ENCODE results near the gene RIBC2.
"Not testable (repeated sequence)": the region's sequence is repeated elsewhere in the genome, so short reads cannot be mapped to it uniquely, and the experiment has no call there.

The RIBC2 gene

DNA sequence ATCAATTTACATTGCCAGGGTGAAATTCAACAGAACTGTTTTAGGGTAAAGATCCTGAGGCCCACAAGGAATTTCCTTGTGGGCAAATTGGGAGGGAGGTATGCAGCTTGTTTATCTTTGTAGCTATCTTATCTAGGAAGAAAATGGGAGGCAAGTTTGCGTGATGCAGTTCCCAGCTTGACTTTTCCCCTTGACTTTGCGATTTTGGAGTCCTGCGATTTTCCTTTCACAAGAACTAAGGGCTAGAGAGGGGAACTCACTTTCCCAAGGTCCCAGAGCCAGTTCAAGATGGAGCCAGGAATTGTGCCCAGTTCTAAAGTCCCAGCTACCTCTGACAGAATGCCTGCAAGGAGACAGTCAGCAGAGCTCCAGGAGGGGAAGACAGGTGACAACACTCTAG, 30.7 kb downstream of the RIBC2 start:
- DNase-seq (ENCODE audit: low read depth, low spot score): no peak
- no peak overlapping the region for H3K4me3 ChIP-seq (ENCODE audit: low read length)

DNA sequence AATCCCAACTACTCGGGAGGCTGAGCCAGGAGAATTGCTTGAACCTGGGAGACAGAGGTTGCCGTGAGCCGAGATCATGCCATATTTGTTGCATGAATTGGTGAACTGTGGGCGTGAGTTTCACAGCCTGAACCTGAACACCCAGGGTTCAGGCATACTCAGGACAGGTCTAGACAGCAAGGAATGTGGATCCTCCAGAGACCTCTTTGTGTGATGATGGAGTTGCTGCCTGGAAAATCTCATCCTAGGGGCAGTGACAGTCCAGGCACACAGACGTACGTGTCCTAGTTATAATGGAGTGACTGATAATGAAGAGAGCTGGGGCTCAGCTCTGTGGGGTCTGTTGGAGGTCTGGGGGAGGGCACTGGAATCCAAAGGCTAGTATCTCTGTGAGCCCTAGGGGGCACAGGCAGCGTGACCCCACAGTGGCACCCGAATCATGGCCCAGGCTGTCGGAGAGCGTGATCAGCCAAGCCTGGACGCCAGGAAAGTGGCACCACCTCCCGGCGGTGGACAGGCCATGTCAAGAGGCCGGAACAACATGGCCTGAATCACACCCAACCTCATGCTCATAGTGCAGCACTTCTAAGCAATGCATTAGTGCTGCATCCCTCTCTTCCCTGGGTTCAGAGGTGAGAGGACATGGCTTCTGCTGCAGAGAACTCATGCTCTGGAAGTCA, 31.7 kb downstream of the RIBC2 start:
- no peak for DNase-seq (ENCODE audit: low read depth, low spot score)
- no peak overlapping the region for H3K4me3 ChIP-seq (ENCODE audit: low read length)

DNA sequence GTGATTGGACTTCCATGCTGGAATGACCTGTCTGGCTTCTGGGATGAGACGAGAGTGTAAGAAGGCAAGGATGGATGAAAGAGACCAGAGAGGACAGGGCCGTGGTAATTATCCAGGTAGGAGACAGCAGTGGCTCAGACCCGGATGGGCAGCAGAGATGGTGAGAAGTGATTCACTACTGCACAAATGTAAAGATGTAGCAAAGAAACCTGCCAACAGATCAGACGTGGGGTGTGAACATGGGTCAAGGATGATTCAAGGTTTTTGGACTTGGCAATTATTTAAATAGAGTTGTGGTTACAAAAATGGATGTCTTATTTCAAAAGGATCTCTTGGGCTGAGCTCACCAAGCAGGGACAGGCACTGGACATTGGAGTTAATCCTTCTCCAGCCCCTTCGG, 32.7 kb downstream of the RIBC2 start:
- DNase-seq (ENCODE audit: low read depth, low spot score): no peak
- no peak overlapping the region for H3K4me3 ChIP-seq (ENCODE audit: low read length)

DNA sequence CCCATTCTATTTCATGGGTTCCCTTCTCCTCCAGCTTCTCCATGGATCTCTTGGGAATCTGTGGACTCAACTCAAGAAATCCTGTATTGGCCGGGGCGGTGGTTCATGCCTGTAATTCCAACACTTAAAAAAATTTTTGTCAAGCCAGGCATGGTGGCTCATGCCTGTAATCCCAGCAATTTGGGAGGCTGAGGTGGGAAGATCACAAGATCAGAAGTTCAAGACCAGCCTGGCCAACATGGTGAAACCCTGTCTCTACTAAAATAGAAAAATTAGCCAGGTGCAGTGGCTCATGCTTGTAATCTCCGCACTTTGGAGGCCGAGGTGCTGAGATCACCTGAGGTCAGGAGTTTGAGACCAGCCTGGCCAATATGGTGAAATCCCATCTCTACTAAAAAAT, 34.1 kb downstream of the RIBC2 start:
- DNase-seq (ENCODE audit: low read depth, low spot score); H3K4me3 ChIP-seq (ENCODE audit: low read length): not testable (repeated sequence)

DNA sequence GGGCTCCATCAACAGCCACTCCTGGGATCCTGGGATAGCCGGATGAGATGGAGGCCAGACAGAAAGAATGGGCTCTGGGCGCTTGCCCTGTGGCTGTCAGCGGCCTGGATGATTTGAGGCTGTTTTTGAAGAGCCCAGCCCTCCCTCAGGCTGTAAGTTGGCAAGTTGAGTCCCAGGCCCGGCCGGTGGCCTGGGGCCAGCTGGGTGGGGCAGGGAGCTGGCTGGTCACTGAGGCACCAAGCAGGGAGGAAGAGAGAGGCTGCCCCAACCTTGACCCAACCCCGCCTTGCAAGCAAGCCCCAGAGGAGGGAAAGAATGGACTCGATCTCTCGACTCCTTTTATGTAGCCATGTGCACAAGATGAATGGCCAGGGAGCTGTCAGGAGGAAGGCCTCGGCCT, 34.9 kb downstream of the RIBC2 start:
- H3K4me3 ChIP-seq (ENCODE audit: low read length): no peak overlapping the region
- no peak for DNase-seq (ENCODE audit: low read depth, low spot score)

DNA sequence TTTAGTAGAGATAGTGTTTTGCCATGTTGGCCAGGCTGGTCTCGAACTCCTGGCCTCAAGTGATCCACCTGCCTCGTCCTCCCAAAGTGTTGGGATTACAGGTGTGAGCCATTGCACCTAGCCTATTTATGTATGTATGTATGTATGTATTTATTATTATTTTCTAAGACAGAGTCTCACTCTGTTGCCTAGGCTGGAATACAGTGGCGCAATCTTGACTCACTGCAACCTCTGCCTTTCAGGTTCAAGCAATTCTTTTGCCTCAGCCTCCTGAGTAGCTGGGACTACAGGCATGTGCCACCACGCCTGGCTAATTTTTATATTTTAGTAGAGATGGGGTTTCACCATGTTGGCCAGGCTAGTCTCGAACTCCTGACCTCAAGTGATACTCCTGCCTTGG, 35.9 kb downstream of the RIBC2 start:
- not testable (repeated sequence) for DNase-seq (ENCODE audit: low read depth, low spot score); H3K4me3 ChIP-seq (ENCODE audit: low read length)

DNA sequence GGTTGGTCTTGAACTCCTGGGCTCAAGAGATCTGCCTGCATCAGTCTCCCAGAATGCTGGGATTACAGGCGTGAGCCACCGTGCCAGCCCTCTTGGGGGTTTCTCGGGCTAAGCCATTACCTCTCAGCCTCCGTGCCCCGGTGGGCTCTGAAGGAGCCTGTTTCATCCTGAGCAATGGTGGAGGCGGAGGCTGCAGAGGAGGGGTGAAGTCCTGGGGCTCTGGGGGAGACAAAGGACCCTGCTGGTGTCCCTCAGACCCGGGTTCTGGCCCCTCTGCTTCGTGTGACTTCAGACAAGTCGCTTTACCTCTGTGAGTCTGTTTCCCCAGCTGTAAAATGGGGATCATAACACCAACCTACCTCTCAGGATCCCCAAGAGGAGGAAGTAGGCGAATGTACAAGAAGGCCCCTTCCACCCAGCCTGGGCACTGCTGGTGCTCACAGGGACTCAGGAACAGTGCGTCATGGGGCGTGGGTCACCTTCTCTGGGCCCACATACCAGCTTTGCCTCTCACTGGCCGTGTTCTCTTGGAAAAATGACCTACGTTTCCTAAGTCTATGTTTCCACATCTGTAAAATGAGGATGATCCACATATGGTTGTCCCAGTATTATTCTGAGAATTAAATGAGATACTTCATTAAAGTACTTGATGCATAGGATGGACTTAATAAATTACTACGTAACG, 36.8 kb downstream of the RIBC2 start:
- DNase-seq (ENCODE audit: low read depth, low spot score): no peak
- no peak overlapping the region for H3K4me3 ChIP-seq (ENCODE audit: low read length)

DNA sequence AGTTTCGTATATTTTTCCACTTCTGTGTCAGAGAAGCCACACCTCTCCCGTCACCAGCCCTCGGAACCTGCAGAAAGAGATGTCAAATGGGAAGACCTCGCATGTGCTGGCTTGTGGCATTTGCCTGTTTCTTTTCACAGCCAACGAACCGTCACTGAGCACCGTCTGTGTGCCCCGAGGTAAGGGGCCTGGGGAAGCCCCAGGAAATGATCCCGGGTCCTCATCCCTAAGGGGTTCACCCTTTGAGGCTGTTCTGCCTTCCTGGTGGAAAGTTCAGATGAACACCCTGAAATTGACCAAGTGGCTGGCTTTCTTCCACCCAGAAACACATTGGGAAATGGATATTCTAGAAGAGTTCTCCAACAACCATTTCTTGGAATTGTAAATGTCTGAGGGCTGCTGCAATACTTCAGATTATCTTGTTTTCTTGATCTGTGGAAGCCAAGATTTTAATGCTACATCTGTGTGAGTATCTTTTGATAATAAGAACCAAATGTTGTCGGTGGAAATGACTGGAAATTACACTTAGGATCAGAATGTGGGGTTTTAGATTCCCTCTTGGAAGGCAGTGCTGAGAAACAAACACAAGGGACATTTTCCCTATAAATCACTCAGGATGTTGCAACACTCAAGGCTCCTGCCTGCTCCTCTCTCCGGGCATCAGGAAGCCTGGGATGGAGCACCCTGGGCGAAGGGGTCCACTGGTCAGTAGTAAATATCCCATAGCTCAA, 37.6 kb downstream of the RIBC2 start:
- no peak overlapping the region for H3K4me3 ChIP-seq (ENCODE audit: low read length)
- no peak for DNase-seq (ENCODE audit: low read depth, low spot score)

DNA sequence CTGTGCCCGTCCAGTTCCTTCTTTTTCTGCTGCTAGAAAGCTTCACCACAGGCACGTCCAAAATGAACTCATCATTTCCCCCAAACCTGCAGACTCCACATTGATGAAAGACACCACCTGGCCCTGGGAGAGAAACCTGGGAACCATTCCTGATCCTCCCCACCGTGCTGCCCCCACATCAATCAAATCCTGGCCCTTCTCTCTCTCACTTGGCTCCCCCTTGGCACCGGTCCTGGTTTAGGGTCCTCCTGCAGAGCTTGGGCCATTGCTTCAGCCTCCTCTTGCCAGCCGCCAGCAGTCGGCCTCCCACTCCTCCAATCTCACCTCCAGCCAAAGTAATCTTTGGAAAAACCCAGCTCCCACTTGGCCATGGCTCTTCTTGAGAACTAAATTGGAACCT, 38.5 kb downstream of the RIBC2 start:
- DNase-seq (ENCODE audit: low read depth, low spot score): no peak
- H3K4me3 ChIP-seq (ENCODE audit: low read length): no peak overlapping the region

DNA sequence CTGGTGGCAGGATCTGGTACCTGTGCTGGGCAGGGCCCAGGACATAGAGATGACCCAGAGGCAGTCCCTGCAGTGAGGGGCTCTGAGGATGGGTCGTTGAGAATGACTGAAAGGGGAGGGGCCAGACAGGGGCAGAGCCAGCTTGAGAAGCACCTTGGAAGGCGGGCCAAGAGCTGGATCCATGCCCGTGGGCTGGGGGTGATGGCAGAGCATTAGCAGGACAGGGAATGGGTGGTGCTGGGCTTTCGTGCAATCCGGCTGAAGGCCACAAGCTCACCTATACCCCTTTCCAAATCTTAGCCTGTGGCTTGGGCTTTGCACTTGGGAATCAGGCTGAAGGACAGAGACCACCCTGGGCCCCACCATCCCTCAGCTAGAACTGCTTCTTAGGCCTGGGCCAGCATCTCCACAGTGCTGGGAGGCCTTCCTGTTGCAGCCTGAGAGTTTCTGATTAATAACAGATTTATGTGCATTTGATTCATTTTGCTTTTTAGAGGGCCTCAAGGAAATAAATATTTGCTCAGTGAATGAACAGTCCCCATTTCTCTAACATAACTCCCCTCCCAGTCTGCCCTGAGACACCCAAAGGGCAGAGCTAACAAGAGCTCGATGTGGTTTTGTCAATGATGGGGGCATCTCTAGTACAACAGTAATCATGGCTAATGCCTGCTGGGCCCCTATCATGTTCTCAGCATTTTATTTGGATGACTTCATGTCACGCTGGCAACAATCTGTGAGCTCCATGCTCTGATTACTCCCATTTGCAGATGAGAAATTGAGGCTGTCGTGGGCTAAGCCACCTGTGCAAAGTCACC, 39.3 kb downstream of the RIBC2 start:
- DNase-seq (ENCODE audit: low read depth, low spot score): no peak
- no peak overlapping the region for H3K4me3 ChIP-seq (ENCODE audit: low read length)

DNA sequence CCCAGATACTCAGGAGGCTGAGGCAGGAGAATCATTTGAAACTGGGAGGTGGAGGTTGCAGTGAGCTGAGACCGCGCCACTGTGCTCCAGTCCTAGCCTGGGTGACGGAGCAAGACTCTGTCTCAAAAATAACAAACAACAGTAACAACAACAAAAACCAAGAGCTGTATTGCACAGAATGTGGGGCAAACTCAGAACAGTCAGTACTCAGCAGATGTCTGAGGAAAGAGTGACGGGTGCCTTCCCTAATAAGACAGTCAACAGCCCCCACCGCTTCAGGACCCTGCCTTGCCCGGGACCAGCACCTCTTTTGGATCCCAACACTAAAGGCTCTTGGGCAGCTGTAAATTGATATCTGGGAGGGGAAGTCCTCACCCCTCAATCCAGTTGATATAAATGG, 40.3 kb downstream of the RIBC2 start:
- no peak for DNase-seq (ENCODE audit: low read depth, low spot score)
- no peak overlapping the region for H3K4me3 ChIP-seq (ENCODE audit: low read length)

DNA sequence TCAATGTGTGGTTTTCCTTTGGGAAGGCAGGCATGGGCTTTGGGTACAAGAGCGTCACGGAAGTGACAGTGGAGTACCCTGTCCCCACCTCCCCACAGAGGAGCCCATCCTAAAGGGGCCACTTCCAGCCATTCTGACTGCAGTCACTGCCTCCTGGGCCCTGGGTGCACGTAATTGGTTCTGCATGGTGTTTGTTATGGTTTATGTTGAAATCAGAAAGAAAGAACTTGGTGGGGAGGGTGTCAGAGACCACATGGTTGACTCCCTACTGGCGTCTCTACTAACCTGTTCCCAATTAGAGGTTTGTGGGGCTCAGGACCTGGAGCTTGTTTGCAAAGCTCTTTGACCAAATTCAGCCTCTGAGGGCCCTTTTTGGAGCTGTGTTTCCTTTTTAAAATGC, 40.8 kb downstream of the RIBC2 start:
- no peak for DNase-seq (ENCODE audit: low read depth, low spot score)
- no peak overlapping the region for H3K4me3 ChIP-seq (ENCODE audit: low read length)

DNA sequence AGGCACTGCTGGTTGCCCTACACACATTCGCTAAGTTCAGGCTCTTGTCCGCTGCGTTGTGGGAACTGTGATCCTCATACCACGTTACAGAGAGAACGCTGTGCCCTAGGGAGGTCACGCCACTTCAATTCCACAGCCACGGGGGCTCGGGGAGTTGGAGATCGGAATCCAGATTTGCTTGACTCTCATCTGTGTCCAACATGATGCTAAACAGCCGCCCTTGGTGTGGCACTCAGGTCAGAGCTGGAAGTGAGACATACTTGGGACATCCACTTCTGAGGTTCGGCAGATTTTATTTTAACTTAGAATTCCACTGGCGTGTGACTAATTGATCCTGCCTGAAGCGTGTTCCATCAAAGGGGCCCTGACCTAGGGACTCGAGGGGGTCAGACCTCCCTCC, 41.7 kb downstream of the RIBC2 start:
- DNase-seq (ENCODE audit: low read depth, low spot score): no peak
- no peak overlapping the region for H3K4me3 ChIP-seq (ENCODE audit: low read length)

DNA sequence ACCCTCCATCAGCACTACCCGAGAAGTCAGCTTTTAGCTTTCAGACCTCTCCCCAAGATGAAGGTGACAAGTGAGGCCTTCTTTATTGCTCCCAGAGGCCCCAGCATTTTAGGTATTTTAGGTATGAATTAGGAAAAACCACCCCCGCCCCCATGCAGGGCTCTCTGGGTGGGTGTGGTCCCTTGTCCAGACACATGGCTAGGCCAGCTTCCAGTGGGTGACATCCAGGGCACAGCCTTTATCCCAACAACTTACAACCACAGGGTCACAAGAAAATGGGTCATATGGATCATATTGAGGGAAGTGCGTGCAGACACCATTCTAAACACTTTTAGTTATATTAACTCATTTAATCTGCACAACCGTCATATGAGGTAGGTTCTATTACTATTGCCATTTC, 42.1 kb downstream of the RIBC2 start:
- no peak for DNase-seq (ENCODE audit: low read depth, low spot score)
- H3K4me3 ChIP-seq (ENCODE audit: low read length): no peak overlapping the region

DNA sequence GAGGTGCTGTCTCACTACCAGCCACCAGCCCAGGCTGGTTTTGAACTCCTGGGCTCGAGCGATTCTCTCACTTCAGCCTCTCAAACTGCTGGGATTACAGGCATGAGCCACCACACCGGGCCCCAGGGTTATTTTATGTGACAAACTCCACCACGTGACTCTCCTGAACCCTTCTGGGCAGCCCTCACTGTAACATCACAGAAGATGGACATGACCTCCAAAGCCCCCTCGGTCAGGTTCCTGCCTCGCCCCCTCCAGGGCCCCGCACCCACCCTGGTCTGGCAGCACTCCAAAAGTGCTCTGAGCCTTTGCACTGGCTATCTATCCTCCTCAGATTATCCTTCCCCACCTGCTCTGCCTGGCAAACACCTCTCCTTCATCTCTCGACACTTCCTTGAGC, 43.3 kb downstream of the RIBC2 start:
- no peak for DNase-seq (ENCODE audit: low read depth, low spot score)
- no peak overlapping the region for H3K4me3 ChIP-seq (ENCODE audit: low read length)

DNA sequence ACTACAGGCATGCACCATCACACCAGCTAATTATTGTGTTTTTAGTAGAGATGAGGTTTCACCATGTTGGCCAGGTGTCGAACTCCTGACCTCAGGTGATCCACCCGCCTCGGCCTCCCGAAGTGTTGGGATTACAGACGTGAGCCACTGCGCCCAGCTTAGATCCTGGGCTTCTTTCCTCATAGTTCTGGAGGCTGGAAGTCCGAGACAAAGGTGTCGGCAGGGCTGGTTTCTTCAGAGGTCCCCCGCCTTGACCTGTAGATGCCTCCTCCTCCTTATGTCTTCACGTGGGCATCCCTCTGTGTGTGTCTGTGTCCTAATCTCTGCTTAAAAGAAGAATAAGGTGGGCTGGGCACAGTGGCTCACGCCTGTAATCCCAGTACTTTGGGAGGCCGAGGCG, 45.0 kb downstream of the RIBC2 start:
- DNase-seq (ENCODE audit: low read depth, low spot score): no peak
- no peak overlapping the region for H3K4me3 ChIP-seq (ENCODE audit: low read length)

DNA sequence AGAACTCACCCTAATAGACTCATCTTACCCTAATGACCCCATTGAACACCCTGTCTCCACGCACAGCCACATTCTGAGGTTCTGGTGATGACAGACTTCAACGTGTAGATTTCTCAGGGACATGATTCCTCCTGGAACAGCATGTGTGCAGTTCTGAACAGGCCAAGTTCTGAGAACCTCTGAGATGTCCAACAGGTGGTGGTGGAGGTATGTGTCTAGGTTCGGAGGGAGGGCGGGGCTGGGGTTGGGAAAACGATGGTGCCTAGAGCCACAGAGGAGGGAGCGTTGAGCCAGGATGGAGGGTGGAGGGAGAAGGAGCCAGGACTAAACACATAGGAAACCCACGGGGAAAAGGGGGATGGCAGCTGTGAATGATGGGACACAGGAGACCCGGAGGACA, 45.7 kb downstream of the RIBC2 start:
- no peak for DNase-seq (ENCODE audit: low read depth, low spot score)

DNA sequence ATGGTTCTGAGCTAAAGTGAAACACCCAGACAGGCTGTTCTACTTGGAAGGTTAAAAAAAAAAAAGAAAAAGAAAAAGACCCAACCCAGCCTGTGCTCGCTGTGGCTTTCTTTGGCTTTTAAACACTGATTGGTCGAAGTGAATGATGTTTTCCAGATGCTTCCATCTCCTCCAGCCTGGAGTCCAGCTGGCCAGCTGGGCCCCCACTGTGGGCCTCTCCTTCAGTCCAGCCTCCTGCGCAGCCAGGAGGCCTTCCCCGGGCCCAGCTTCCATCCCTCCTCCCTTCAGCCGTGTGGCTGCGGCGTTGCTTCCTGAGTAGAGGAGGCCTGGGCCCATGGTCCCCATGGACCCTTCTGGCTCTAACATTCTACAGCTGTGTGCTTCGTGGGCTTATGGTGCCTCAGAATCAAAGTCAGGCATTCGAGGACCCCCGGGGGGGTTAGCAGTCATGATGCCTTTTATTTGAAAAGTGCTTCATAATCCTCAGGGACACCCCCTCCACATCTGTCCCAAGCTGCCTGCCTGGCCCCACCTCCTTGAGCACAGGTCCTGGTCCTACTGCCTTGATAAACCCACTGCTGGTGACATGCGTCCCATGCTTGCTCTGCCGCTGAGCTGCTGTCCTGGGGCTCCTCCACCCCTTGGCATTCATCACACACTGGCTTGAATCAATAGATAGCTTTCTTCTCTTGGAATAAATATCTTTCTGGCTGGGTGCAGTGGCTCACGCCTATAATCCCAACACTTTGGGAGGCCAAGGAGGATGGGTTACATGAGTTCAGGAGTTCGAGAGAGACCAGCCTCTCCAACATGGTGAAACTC, 47.0 kb downstream of the RIBC2 start:
- no peak for DNase-seq (ENCODE audit: low read depth, low spot score)
- H3K4me3 ChIP-seq (ENCODE audit: low read length): no peak overlapping the region

More for the DNA sequence above, 45.7 kb downstream of the RIBC2 start:
- no peak overlapping the region for H3K4me3 ChIP-seq (ENCODE audit: low read length)
